Stimulated activated CD4-positive, alpha-beta T cell treated with anti-CD3 and anti-CD28 coated beads, Interleukin-12 subunit alpha, Interleukin-12 subunit beta, amount 100 ng/mL, for 24 hours (primary cell): ENCODE results near the gene STK31.
"Not testable (repeated sequence)": the region's sequence is repeated elsewhere in the genome, so short reads cannot be mapped to it uniquely, and the experiment has no call there.

Experiments
- DNase-seq, 2 experiments: peaks; one replicate each; pipeline ENCODE4 v3.0.0-alpha.2; 2020; ENCODE audit warnings: low read depth in 2 of 2

The STK31 gene

DNA sequence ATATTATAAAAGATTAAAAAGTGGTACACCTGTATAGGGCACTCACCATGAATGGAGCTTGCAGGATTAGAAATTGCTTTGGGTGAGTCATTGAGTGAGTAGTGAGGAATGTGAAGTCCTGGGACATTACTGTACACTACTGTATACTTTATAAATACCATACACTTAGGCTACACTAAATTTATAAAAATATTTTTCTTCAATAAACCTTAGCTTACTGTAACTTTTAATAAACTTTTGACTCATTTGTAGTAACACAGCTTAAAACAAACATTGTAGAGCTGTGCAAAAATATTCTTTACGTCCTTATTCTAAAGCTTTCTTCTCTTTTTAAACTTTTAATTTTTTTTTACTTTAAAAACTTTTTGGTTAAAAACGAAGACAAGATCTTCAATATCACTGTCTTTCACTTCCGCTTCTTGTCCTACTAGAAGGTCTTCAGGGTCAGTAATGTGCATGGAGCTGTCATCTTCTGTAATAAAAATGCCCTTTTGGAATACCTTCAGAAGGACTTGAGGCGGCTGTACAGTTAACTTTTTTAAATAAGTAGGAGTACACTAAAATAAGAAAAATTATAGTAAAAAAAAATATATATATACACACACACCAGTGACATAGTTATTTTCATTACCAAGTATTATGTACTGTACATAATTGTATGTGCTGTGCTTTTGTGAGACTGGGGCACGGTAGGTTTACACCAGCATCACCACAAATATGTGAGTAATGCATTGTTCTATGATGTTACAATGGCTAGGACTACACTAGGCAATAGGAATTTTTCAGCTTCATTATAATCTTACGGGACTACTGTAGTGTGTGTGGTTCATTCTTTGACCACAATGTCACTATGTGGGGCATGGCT lies 3.5 kb downstream of the STK31 start:
- no peak for DNase-seq

DNA sequence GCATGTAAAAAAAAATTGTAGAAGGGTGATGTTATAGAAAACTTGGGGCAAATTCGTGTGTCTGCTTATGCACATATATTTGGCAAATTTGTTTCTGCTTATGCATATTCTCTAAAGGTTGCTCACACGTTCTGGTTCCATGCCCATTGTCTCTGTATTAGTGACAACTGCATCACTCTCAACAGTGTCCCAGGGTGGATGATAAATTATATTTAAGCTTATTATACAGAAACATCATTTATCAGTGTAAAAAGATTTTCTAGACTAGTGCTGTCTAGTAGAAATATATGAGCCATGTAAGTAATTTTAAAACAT lies 4.1 kb downstream of the STK31 start:
- no peak for DNase-seq

- DNase-seq = no peak
Observed at GRCh38 chr7:23714579-23714978, 4.6 kb downstream of the STK31 start.

DNA sequence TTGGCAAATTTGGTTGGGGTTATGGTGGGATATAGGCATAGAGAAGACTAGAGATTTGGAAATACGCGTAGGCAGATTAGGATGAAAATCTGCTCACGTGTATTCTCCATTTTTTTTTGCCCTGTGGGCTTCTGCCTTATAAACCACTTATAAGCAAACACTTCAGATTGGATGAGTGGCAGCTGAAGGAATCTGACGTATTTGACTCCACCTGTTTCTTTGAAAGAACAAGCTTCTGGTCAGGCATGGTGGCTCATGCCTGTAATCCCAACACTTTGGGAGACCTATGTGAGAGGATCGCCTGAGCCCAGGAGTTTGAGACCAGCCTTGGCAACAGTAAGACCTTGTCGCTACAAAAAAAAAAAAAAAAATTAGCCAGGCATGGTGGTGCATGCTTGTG lies 5.1 kb downstream of the STK31 start:
- no peak for DNase-seq

DNA sequence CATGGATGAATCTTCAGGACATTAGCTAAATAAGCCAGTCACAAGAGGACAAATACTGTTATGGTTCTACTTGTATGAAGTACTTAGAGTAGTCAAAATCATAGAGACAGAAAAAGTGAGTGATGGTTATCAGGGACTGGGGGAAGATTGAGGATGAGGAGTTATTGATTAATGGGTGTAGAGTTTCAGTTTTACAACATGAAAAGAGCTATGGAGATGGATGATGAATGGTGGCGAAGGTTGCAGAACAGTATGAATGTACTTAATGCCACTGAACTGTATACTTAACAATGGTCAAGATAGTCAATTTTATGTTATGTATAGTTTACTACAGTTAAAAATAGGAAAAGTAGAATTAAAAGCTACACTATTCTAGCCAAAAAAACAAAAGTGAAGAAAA lies 7.8 kb downstream of the STK31 start:
- no peak for DNase-seq

- DNase-seq = no peak
Observed at GRCh38 chr7:23721456-23721855, 11.4 kb downstream of the STK31 start.

- not testable (repeated sequence) for DNase-seq
Observed at GRCh38 chr7:23722587-23723216, 12.7 kb downstream of the STK31 start.

DNA sequence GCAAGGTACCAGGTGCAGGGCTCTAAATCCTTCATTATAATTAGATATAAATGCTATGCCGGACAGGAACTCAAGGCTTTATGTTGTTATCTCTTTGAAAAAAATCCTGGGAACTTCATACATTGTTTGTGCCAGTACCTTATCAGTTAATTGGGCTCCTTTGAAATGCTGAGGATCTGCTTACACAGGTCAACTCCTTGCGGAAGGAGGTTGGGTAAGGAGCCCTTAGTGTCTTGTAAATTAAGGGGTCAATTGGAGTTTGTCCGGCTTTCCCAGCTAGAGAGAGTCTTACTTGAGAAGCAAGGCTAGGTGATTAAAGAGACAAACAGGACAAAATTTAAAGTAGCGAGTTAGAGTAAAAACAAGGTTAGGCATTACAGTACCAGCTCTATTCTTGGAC lies 14.1 kb downstream of the STK31 start:
- not testable (repeated sequence) for DNase-seq

GRCh38 chr7:23742051-23742450 lies 32.0 kb downstream of the STK31 start:
- DNase-seq = no peak

GRCh38 chr7:23743226-23743625 lies 33.2 kb downstream of the STK31 start:
- DNase-seq = no peak

- DNase-seq = no peak
Observed at GRCh38 chr7:23746629-23747028, 36.6 kb downstream of the STK31 start.

DNA sequence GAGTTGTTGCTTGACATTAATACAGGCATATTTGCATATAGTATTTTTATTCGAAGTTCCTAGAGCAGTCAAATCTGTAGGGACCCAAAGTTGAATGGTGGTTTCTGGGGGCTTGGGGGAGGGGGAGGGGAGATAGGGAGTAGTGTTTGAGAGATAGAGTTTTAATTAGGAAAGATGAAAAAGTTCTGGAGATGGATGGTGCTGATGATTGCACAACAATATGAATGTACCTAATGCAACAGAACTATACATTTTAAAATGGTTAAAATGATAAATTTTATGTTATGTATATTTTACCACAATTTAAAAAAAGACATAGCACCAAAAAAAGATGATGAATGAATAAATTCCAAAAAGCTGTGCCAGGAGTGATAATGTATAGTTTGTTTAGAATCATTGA lies 41.8 kb downstream of the STK31 start:
- no peak for DNase-seq

DNA sequence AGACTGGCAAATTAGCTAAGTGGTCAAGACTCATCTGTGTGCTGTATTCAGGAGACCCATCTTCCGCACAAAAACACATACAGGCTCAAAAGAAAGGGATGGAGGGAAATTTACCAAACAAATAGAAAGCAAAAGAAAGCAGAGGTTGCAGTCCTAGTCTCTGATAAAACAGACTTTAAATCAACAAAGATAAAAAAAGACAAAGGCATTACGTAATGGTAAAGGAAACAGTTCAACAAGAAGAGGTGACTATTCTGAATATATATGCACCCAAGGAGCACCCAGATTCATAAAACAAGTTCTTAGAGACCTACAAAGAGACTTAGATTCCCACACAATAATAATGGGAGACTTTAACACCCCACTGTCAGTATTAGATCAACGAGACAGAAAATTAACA lies 48.8 kb downstream of the STK31 start:
- DNase-seq = not testable (repeated sequence)

DNA sequence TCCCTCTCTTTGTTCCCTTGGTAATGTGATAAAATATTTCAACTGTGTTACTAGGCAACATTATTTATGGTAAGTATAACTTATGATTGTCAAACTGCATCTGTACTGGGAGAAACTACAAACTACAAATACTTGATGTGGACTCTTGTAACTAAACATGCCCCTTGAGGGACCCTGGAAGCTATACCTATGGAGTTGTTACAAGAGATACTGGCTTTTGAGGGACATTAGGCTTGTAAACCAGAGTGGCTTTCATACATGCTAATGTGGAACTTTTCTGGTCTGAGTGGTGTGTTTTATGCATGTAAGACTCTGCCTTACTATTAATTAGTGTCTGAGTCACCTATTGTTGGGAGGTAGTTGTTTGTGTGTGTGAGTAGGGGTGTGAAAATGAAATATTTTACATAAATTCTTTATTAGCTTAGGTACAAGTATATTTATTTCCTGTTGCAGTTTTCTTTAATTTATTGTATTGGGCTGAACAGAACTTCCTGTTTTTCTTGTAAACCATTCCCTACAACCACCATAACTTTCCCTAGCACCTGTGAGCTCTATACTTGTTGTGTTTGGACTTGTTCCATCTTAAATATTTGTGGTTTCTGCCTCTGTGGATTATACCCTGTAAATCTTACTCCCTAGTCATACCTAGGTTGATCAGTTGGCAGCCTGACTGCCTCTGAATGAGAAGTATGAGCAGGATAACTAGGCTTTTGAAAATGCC lies 49.8 kb downstream of the STK31 start:
- no peak for DNase-seq

GRCh38 chr7:23765943-23766342 lies 55.9 kb downstream of the STK31 start:
- DNase-seq = no peak

DNA sequence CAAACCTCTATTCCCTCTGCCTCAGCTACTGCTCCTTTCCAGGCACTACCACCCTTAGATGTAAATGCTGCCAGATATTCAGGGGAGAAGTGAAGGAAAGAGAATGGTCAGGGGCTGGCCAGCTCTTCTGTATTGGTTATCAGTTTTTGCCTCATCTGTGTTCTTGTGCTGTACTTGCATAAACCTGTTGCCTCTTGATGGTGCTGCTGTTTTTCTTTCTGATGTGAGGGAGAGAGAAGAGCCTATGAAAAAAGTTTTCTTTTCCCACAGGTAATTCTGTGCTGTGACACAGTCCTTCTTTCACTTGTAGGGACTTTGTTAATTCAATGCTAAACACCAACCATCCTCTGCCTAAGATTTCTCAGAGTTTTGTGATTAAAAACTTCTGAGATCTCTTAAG lies 57.5 kb downstream of the STK31 start:
- no peak for DNase-seq

DNA sequence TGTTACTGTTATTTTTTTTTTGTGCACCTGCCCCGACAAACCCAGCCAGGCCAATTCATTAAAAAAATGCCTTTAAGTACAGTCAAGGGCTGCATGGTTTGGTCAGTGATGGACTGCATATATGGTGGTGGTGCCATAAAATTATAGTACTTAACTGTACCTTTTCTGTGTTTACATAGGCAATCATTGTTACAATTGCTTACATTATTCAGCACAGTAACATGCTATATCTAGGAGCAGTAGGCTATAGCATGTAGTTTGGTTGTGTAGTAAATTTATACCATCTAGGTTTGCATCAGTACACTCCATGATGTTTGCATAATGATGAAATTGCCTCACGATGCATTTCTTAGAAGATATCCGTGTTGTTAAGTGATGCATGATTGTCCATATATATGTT lies 58.0 kb downstream of the STK31 start:
- DNase-seq = no peak

DNA sequence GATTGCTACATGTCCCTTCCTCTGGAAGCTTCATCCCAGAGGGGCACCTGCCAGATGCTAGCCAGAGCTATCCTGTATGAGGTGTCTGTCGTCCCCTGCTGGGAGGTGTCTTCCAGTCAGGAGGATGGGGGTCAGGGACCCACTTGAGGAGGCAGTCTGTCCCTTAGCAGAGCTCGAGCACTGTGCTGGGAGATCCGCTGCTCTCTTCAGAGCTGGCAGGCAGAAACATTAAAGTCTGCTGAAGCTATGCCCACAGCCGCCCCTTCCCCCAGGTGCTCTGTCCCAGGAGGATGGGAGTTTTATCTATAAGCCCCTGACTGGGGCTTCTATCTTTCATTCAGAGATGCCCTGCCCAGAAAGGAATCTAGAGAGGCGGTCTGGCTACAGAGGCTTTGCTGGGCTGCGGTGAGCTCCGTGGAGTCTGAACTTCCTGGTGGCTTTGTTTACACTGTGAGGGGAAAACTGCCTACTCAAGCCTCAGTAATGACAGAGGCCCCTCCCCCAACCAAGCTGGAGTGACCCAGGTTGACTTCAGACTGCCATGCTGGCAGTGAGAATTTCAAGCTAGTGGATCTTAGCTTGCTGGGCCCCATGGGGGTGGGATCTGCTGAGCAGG lies 69.3 kb downstream of the STK31 start:
- not testable (repeated sequence) for DNase-seq

DNA sequence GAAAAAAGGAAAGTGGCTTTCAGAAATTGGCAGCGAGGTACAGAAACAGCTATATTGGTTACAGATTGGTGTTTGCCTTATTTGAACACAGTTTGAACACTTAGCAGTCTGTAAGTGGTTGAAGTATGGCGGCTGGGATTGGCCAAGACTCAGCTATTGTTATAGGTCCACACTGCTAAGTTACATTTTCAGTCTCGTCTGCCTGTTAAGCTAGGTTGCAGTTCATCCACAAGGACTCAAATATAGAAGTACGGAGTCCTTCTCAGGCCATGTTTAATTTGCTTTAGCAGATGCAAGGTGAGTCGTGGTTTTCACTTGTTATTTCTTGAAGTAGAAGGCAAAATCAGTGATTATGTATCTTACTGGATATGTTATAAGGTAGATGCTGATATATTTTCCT lies 73.1 kb downstream of the STK31 start:
- no peak for DNase-seq

DNA sequence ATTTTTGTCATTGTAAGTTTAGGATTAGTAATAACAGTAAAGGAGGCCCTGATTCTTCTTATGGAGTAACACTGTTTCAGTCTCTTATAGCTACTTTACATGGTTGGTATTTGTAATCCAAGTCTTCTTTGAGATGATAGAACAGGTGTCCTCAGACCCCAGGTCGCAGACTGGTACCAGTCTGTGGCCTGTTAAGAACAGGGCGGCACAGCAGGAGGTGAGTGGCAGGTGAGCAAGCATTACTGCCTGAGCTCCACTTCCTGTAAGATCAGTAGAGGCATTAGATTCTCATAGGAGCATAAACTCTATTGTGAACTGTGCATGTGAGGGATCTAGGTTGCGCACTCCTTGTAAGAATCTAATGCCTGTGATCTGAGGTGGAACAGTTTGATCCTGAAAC lies 77.3 kb downstream of the STK31 start:
- no peak for DNase-seq

DNA sequence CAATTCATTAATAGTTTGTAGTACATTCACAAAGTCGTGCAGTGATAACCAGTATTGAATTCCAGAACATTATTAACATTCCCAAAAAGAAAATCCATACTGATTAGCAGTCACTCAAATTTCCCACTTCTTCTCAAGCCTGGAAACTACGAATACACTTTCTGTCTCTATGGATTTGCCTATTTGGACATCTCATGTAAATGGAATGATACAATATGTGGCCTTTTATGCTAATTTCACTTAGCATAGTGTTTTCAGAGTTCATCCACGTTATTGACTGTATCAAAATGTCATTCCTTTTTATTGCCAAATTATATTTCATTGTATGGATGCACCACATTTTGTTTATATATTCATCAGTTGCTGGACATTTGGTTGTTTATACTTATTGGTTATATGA lies 78.8 kb downstream of the STK31 start:
- DNase-seq = no peak

DNA sequence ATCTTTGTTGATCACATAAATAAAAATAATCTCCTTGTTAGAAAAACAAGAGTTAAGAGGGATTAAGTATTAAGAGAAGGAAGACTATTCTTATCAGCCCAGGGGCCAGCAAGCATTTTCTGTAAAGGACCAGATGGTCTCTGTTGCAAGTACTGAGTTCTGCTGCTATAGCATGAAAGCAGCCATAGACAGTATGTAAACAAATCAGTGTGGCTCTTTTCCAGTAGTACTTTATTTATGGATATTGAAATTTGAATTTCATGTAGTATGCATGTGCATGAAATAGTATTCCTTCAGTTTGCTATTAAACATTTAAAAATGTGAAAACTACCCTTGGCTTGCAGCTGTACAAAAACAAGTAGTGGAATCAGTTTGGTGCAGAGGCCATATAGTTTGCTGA lies 81.7 kb downstream of the STK31 start:
- no peak for DNase-seq
